ENCODE results near the gene NECTIN4. TPM values are rescaled to one million over a fixed set of nuclear protein-coding genes. Genes with fewer than 3 reads are reported as not detected.

NECTIN4 gene
- total and polyA plus RNA-seq, 9 donors, result 0.07 to 4.4 (median 0.21) TPM; not detected in 3

DNA sequence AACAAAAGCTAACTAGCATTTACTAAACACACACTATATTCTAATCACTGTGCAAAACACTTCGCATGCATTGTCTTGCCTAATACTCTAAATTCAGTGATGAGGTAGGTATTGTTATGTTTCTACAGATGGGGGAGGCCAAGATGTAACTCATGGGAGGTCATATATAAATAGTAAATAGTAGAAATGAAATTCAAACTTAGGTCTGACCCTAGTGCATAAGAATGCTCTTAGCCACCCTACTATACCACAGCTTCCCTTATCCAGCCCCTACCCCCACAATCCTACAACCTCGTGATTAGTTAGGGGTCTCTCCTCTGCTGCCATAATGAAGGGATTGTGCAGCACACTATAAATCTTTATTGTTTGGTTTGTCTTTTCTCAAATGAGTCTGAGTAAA lies 25.2 kb upstream of the NECTIN4 start:
- H3K36me3 ChIP-seq, result no peaks in the 10 kb centered on the region
- intact Hi-C loops (cut with DNase I), result no loop called here
- no peaks in the 10 kb centered on the region for H3K9me3 ChIP-seq
- peaks cover 19% of the 10 kb centered on the region for H3K4me1 ChIP-seq (ENCODE audit: insufficient read depth)
- H3K4me3 ChIP-seq, result no peak overlapping the region
- H3K27ac ChIP-seq, result no peak overlapping the region
- no peaks in the 10 kb centered on the region for H3K27me3 ChIP-seq
- WGBS, 3 donors, result 74 to 86% (median 86%) methylated on average over 2 of the region's 2 CpGs
- TF ChIP-seq POLR2A (IDR thresholded peaks at IDR 0.05) (no peak), EP300 (IDR thresholded peaks at IDR 0.05) (no peak)
- TF ChIP-seq, protein P1, sequence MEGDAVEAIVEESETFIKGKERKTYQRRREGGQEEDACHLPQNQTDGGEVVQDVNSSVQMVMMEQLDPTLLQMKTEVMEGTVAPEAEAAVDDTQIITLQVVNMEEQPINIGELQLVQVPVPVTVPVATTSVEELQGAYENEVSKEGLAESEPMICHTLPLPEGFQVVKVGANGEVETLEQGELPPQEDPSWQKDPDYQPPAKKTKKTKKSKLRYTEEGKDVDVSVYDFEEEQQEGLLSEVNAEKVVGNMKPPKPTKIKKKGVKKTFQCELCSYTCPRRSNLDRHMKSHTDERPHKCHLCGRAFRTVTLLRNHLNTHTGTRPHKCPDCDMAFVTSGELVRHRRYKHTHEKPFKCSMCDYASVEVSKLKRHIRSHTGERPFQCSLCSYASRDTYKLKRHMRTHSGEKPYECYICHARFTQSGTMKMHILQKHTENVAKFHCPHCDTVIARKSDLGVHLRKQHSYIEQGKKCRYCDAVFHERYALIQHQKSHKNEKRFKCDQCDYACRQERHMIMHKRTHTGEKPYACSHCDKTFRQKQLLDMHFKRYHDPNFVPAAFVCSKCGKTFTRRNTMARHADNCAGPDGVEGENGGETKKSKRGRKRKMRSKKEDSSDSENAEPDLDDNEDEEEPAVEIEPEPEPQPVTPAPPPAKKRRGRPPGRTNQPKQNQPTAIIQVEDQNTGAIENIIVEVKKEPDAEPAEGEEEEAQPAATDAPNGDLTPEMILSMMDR (IDR thresholded peaks at IDR 0.05), result no peak
- DNase-seq, result no peak

DNA sequence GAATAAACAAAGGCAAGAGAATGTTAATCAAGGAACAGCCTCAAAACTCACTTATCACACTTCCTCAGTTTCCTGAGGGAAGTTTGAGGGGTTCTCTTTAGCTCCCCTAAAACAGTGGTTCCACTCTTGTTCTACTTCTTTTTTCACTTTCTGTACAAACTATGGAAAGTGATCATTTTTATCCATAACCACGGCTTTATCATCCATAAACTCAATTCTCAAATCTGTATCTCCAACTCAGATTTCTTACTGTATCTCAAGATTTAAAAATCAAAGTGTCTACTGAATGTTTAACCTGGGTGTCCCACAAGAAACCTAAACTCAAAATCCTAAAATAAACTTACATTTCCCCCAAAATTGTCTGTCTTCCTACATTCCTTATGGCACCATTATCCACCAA lies 24.6 kb upstream of the NECTIN4 start:
- WGBS, 3 donors, result 83 to 89% (median 84%) methylated on average over 1 of the region's 1 CpG
- no peak for DNase-seq
- Histone ChIP-seq H3K4me1 (ENCODE audit: insufficient read depth) (peaks cover 13% of the 10 kb centered on the region), H3K27me3 (no peaks in the 10 kb centered on the region), H3K4me3 (no peak overlapping the region), H3K9me3 (no peaks in the 10 kb centered on the region), H3K27ac (no peak overlapping the region), H3K36me3 (no peaks in the 10 kb centered on the region)
- intact Hi-C loops (cut with DNase I), result no loop called here
- TF ChIP-seq, protein P1 (IDR thresholded peaks at IDR 0.05), result no peak
- TF ChIP-seq POLR2A (IDR thresholded peaks at IDR 0.05), result no peak
- TF ChIP-seq EP300 (IDR thresholded peaks at IDR 0.05), result no peak

DNA sequence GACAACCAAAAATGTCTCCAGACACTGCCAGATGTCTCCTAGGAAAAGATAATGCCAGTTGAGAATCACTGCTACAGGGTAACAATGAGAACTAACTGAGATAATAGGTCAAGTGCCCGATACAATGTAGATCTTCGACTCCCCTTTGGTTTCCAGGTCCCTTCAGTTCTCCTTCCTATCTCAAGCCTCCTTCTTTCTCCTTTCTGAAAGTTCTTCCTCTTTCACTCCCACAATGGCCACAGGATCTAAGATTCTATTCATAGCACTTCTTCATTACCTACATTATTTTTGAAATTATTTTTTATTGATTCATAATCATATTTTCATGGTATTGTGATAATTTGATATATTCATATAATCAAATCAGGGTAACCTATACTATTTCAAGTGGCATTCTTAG lies 22.2 kb upstream of the NECTIN4 start:
- no peak overlapping the region for H3K4me3 ChIP-seq
- H3K27me3 ChIP-seq, result no peaks in the 10 kb centered on the region
- peaks cover 9% of the 10 kb centered on the region for H3K4me1 ChIP-seq (ENCODE audit: insufficient read depth)
- no peaks in the 10 kb centered on the region for H3K9me3 ChIP-seq
- no peak for DNase-seq
- H3K36me3 ChIP-seq, result no peaks in the 10 kb centered on the region
- intact Hi-C loops (cut with DNase I), result no loop called here
- no peak for TF ChIP-seq POLR2A (IDR thresholded peaks at IDR 0.05)
- TF ChIP-seq, protein P1 (IDR thresholded peaks at IDR 0.05), result no peak
- no peak for TF ChIP-seq EP300 (IDR thresholded peaks at IDR 0.05)
- WGBS, 3 donors, result 91 to 94% (median 91%) methylated on average over 2 of the region's 2 CpGs
- H3K27ac ChIP-seq, result no peak overlapping the region

DNA sequence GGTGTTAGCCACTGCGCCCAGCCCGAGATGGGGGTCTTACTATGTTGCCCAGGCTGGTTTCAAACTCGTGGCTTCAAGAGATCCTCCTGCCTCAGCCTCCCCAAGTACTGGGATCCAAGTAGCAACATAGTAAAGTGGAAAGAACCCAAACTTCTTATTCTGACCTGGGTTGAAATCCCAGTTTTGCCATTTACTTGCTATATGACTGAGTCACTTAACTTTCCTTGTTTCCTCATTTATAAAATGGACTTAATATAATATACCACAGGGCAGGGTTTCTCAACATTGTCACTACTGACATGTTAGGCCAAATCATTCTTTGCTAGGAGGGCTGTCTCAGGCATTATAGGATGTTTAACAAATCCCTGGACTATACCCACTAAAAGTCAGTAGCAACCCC lies 21.8 kb upstream of the NECTIN4 start:
- H3K27ac ChIP-seq, result no peak overlapping the region
- TF ChIP-seq EP300 (IDR thresholded peaks at IDR 0.05), result no peak
- no peak for TF ChIP-seq POLR2A (IDR thresholded peaks at IDR 0.05)
- TF ChIP-seq, protein P1 (IDR thresholded peaks at IDR 0.05), result no peak
- peaks cover 5% of the 10 kb centered on the region for H3K4me1 ChIP-seq (ENCODE audit: insufficient read depth)
- 92 to 94% (median 93%) methylated on average over 3 of the region's 3 CpGs for WGBS, 3 donors
- H3K9me3 ChIP-seq, result no peaks in the 10 kb centered on the region
- H3K4me3 ChIP-seq, result no peak overlapping the region
- no peaks in the 10 kb centered on the region for H3K36me3 ChIP-seq
- DNase-seq, result no peak
- intact Hi-C loops (cut with DNase I), result no loop called here
- no peaks in the 10 kb centered on the region for H3K27me3 ChIP-seq
